Erythroblast (primary cell): ENCODE measurements around the gene C4B.
"Not testable (repeated sequence)": the region's sequence is repeated elsewhere in the genome, so short reads cannot be mapped to it uniquely, and the experiment has no call there.

ENCODE experiments used
- DNase-seq, 2 experiments: peaks; one replicate each; lab custom pipeline; 2025; lab: John Stamatoyannopoulos, UW

C4B gene

DNA sequence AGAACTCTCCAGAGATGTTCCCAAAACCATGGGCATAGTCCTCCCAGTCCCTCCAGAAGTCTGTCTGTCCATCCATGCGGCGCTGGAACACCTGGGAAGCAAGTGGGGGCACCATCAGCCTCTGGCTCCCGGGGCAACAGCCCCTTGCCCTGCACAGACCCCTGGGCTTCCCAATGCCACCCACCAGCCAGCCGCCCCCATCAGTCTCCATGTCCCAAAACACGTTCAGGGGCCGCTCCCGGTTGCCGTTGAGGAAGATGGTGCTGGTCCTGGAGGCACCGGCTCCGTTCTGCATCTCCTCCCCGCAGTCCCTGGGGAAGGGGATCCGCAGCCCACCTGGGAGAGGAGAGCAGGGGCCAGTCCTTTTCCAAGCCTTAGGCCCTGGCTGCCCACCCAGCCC is 5.1 kb upstream of the C4B start:
- not testable (repeated sequence) for DNase-seq

DNA sequence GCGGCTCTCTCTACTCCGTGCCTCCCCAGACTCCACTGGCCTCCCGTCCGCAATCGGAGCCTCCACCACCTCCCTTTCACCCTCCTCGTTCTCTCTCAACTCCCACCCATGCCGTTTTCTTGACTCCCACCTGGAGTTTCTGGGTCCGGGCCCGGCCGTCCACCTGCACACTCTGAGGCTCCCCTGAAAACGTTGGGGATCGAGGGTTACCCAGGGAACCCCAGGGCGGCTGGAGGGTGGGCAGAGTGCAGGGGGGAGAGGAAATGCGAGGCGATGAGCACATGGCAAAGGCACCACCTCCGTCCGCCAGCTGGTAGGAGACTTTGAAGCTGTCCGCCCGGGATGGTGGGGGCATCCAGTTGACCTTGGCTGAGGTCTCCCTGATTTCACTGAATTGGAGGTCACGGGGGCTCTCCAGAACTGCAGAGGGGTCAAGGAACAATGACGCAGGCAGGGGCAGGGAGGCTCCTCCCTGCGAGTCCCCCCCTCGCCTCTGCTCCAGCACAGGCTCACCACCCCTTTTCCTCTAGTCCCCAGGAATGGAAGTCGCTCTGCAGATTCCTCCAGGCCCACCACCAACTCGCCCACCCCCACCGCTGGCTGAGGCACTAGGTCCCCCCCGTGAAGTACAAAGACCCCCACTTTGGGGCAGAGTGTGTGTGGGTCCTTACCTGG is 3.6 kb upstream of the C4B start:
- DNase-seq = not testable (repeated sequence)

- peak; percentile 55 to 70 for DNase-seq
Observed at GRCh38 chr6:32012941-32013617, 1.5 kb upstream of the C4B start.

- DNase-seq = not testable (repeated sequence)
Observed at GRCh38 chr6:32013738-32014137, 857 bp upstream of the C4B start.

DNA sequence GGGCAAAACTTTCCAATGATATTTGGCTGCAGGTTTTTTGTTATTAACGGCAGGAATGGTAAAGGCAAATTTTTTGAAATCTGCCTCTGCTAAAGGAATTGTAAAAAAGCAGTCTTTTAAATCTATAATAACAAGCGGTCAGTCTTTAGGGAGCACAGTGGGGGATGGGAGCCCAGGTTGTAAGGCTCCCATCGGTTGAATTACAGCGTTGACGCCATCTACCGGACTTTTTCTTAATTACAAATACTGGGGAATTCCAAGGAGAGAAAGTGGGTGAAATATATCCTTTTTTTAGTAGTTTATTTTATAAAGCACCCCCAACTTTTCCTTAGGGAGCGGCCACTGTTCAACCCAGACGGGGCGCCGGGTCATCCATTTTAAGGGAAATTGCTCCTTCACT is 7.5 kb downstream of the C4B start:
- DNase-seq = not testable (repeated sequence)

DNA sequence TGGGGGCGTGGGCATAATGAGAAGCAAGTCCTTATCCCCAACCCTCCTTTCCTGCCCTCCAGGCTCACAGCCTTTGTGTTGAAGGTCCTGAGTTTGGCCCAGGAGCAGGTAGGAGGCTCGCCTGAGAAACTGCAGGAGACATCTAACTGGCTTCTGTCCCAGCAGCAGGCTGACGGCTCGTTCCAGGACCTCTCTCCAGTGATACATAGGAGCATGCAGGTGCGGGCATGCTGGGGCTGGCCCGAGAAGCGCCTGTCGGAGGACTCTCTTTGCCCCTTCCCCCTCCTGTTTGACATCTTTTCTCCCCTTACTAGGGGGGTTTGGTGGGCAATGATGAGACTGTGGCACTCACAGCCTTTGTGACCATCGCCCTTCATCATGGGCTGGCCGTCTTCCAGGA is 14.0 kb downstream of the C4B start:
- DNase-seq = not testable (repeated sequence)

DNA sequence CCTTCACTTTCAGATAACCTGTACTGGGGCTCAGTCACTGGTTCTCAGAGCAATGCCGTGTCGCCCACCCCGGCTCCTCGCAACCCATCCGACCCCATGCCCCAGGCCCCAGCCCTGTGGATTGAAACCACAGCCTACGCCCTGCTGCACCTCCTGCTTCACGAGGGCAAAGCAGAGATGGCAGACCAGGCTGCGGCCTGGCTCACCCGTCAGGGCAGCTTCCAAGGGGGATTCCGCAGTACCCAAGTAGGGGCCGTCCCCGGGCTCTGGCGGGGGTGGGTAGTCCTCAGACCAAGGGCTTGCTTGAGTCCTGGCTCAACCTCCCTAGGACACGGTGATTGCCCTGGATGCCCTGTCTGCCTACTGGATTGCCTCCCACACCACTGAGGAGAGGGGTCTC is 15.0 kb downstream of the C4B start:
- DNase-seq = not testable (repeated sequence)

- DNase-seq = not testable (repeated sequence)
Observed at GRCh38 chr6:32035283-32036013, 20.9 kb downstream of the C4B start.

- DNase-seq = not testable (repeated sequence)
Observed at GRCh38 chr6:32037136-32037535, 22.5 kb downstream of the C4B start.

DNA sequence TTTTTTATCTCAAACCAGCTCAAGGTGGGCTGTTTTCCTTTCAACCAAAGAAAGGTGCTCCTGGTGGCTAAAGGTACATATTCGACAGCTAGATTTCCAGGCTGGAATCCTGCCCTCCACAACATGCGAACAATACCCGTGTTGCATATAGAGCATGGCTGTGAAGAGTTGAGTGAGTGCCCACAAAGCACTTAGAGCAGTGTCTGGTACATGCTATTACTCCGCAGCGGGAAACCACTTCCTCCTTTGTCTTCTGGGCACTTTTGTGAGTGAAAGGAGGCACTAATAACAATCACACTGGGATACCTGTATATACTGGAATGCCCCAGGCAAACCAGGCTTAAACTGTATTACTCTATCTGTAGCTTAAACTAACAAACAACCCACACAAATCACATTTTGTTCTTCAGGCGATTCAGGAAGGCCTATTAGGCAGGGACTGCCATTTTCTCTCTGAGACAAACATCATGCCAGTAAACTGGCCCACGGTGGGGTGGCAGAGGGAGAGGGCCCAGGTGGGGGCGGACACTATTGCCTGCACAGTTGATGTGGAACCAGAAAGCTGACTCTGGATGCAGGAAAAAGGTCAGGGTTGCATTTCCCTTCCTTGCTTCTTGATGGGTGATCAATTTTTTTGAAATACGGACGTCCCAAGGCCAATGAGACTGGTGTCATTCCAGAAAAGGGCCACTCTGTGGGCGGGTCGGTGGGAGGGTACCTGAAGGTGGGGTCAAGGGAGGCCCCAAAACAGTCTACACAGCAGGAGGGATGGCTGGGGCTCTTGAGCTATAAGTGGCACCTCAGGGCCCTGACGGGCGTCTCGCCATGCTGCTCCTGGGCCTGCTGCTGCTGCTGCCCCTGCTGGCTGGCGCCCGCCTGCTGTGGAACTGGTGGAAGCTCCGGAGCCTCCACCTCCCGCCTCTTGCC is 23.3 kb downstream of the C4B start, which contains the start of gene CYP21A2:
Gene CYP21A2, plus strand, starts transcription at position 818 of the 927 bp plus-strand sequence. Its CDS starts 8 bp downstream, at position 826.
- not testable (repeated sequence) for DNase-seq

GRCh38 chr6:32038878-32039277 is 24.3 kb downstream of the C4B start:
- not testable (repeated sequence) for DNase-seq

DNA sequence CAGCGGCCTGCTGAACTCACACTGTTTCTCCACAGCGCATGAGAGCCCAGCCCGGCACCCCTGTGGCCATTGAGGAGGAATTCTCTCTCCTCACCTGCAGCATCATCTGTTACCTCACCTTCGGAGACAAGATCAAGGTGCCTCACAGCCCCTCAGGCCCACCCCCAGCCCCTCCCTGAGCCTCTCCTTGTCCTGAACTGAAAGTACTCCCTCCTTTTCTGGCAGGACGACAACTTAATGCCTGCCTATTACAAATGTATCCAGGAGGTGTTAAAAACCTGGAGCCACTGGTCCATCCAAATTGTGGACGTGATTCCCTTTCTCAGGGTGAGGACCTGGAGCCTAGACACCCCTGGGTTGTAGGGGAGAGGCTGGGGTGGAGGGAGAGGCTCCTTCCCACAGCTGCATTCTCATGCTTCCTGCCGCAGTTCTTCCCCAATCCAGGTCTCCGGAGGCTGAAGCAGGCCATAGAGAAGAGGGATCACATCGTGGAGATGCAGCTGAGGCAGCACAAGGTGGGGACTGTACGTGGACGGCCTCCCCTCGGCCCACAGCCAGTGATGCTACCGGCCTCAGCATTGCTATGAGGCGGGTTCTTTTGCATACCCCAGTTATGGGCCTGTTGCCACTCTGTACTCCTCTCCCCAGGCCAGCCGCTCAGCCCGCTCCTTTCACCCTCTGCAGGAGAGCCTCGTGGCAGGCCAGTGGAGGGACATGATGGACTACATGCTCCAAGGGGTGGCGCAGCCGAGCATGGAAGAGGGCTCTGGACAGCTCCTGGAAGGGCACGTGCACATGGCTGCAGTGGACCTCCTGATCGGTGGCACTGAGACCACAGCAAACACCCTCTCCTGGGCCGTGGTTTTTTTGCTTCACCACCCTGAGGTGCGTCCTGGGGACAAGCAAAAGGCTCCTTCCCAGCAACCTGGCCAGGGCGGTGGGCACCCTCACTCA is 25.0 kb downstream of the C4B start:
- DNase-seq = not testable (repeated sequence)

DNA sequence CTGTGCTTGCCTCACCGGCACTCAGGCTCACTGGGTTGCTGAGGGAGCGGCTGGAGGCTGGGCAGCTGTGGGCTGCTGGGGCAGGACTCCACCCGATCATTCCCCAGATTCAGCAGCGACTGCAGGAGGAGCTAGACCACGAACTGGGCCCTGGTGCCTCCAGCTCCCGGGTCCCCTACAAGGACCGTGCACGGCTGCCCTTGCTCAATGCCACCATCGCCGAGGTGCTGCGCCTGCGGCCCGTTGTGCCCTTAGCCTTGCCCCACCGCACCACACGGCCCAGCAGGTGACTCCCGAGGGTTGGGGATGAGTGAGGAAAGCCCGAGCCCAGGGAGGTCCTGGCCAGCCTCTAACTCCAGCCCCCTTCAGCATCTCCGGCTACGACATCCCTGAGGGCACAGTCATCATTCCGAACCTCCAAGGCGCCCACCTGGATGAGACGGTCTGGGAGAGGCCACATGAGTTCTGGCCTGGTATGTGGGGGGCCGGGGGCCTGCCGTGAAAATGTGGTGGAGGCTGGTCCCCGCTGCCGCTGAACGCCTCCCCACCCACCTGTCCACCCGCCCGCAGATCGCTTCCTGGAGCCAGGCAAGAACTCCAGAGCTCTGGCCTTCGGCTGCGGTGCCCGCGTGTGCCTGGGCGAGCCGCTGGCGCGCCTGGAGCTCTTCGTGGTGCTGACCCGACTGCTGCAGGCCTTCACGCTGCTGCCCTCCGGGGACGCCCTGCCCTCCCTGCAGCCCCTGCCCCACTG is 25.9 kb downstream of the C4B start:
- DNase-seq = not testable (repeated sequence)

GRCh38 chr6:32041050-32041321 is 26.4 kb downstream of the C4B start:
- not testable (repeated sequence) for DNase-seq

DNA sequence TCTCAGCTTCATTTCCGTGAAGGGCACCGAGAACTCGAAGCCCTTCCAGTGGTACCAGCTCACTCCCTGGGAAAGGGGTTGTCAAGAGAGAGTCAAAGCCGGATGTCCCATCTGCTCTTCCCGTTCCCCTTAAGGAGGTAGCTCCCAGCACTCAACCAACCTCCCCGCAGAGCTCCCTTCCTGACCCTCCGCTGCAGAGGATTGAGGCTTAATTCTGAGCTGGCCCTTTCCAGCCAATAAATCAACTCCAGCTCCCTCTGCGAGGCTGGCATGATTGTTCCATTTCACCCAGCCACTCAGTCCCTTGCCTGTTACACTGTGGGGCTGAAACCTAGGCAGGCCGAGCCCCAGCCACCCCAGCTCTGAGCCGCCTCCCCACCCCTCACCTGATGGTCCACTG is 26.8 kb downstream of the C4B start:
- not testable (repeated sequence) for DNase-seq

GRCh38 chr6:32042276-32042675 is 27.7 kb downstream of the C4B start:
- DNase-seq = not testable (repeated sequence)

GRCh38 chr6:32043589-32044380 is 29.2 kb downstream of the C4B start:
- DNase-seq = not testable (repeated sequence)

DNA sequence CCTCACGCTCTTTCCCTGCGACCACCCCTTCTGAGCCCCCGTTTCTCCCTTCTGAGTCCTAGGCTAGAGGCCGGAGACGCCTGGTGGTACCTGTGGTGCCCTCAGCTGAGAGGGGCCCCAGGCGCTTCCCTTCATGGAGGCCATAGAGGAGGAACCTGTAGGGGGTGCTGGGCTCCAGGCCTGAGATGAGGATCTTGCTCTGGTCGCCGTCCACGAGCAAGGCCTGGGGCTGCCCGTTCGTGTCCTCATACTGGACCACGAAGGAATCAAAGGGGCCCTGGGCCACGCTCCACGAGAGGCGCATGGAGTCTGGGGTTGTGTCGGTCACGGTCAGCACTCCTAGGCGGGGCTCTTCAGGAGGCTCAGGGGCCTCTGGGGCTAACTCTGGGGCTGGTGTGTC is 30.3 kb downstream of the C4B start:
- DNase-seq = not testable (repeated sequence)
